ENCODE data around the gene RNF215. TPM values are rescaled to one million over a fixed set of nuclear protein-coding genes. Genes with fewer than 3 reads are reported as not detected.

Gene RNF215
- total and polyA plus RNA-seq, 10 of the 15 experiments (the other 5 are each of a cell fraction or from before 2014, with no cell fraction given), result 0.31 to 7.6 (median 3.0) TPM; not detected in 1

DNA sequence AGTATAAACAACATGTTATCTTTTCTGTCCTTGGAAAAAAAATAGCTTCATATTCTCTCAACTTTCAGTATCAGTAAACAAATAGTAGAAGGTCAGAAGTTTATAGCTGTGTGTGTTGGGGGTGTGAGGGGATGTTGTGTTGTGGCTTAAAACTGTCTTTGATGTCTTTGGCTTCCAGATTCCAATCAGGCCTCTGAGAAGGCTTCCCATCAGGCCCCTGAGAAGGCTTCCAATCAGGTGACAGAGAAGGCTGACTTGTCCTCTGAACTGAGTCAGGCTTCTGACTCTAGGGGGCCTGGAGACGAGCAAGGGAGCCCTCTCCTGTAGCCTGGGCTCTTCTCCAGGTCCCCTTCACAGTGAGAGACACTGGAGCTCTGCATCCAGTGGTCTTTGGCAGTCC is 47.6 kb upstream of the RNF215 start:
- TF ChIP-seq WRNIP1 (IDR thresholded peaks at IDR 0.05; ENCODE audit: borderline replicate concordance, low read depth, low read length) (no peak), TCF3 (IDR thresholded peaks at IDR 0.05; ENCODE audit: borderline replicate concordance, insufficient read depth, low read depth, low read length) (no peak), ZNF622 (IDR thresholded peaks at IDR 0.05) (no peak), FOXM1 (IDR thresholded peaks at IDR 0.05; ENCODE audit: low read depth, low read length) (no peak), SREBF2 (IDR thresholded peaks at IDR 0.05; ENCODE audit: low read length) (no peak), RFX5 (IDR thresholded peaks at IDR 0.05; ENCODE audit: low read depth, low read length) (no peak), ZBED1 (IDR thresholded peaks at IDR 0.05; ENCODE audit: borderline replicate concordance) (no peak), ZNF24 (IDR thresholded peaks at IDR 0.05) (no peak)
- TF ChIP-seq, protein P1, sequence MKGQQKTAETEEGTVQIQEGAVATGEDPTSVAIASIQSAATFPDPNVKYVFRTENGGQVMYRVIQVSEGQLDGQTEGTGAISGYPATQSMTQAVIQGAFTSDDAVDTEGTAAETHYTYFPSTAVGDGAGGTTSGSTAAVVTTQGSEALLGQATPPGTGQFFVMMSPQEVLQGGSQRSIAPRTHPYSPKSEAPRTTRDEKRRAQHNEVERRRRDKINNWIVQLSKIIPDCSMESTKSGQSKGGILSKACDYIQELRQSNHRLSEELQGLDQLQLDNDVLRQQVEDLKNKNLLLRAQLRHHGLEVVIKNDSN (IDR thresholded peaks at IDR 0.05; ENCODE audit: borderline replicate concordance, extremely low read length, insufficient read depth, low read depth, low read length), result no peak

More for the DNA sequence above, 47.6 kb upstream of the RNF215 start:
- no peaks in the 10 kb centered on the region for H3K36me3 ChIP-seq (ENCODE audit: control insufficient read depth in 2 of 2, insufficient read depth in 2 of 2, low read length in 1 of 2)
- no peaks in the 10 kb centered on the region for H4K20me1 ChIP-seq (ENCODE audit: control insufficient read depth, insufficient read depth)
- CTCF ChIA-PET, result interaction anchor here (0.8 to 3.8 kb wide), 3 partner anchors 9 to 43 kb away, joined by 3 to 21 read pairs (median 5); partner anchors contain the start of gene MTFP1
- RAD21 ChIA-PET (ENCODE audit: unreplicated experiment), result interaction anchor here (0.9 kb wide), 1 partner anchor 320 kb away, joined by 3 read pairs; no protein-coding TSS in a partner anchor
- peaks cover 8% of the 10 kb centered on the region; the same call in 2 of the 3 replicates for H3K9me3 ChIP-seq (replicated peaks; ENCODE audit: control insufficient read depth, insufficient read depth, low read length)
- SMC1A ChIA-PET (ENCODE audit: uncharacterized antibody, unreplicated experiment), result interaction anchor here (0.9 to 2.2 kb wide), 4 partner anchors 9 to 43 kb away, joined by 3 to 11 read pairs (median 4); no protein-coding TSS in a partner anchor
- no peak for DNase-seq (ENCODE audit: low read depth, low spot score)
- H3K4me2 ChIP-seq (ENCODE audit: control insufficient read depth, insufficient read depth), result peak overlapping the region; percentile 59
- no peak overlapping the region for H3K4me3 ChIP-seq
- no peak overlapping the region for H2AFZ ChIP-seq (ENCODE audit: control insufficient read depth, low read depth, low read length)
- BruUV-seq (replicated peaks), result no TSS peak
- FAIRE-seq, result no peak
- in situ Hi-C loops (cut with MboI) (no loop called here), intact Hi-C loops (cut with micrococcal nuclease; ENCODE audit: unreplicated experiment) (no loop called here)
- POLR2A ChIA-PET, result interaction anchor here (1.0 kb wide), 1 partner anchor 8 kb away, joined by 3 read pairs; no protein-coding TSS in a partner anchor
- no peak overlapping the region for H3K9ac ChIP-seq (ENCODE audit: control insufficient read depth, insufficient read depth, low read length)
- no peak overlapping the region for H3K27ac ChIP-seq (ENCODE audit: control insufficient read depth, insufficient read depth)
- WGBS (ENCODE audit: insufficient coverage, insufficient replicate concordance, low lambda C conversion rate, missing lambda C conversion rate), result 85% methylated on average over 1 of the region's 1 CpG
- no peaks in the 10 kb centered on the region for H3K27me3 ChIP-seq (replicated peaks in 1 of 2; ENCODE audit: control insufficient read depth in 2 of 2, insufficient read depth in 2 of 2, low read length in 1 of 2)
- ATAC-seq, result no peak
- no peaks in the 10 kb centered on the region for H3K79me2 ChIP-seq (ENCODE audit: control insufficient read depth, insufficient read depth, low read length)
- peaks cover 8% of the 10 kb centered on the region for H3K4me1 ChIP-seq (ENCODE audit: control insufficient read depth, insufficient read depth, low read length)

Measured in GM12878 (cell line).